GM21367 (cell line): ENCODE results near the gene NKAIN4.

ENCODE experiments used
- ATAC-seq: cut with Tn5 transposase; IDR thresholded peaks from one replicate; pipeline ENCODE4 v1.9.1; 2021; ENCODE audit not compliant: unreplicated experiment

Gene NKAIN4

DNA sequence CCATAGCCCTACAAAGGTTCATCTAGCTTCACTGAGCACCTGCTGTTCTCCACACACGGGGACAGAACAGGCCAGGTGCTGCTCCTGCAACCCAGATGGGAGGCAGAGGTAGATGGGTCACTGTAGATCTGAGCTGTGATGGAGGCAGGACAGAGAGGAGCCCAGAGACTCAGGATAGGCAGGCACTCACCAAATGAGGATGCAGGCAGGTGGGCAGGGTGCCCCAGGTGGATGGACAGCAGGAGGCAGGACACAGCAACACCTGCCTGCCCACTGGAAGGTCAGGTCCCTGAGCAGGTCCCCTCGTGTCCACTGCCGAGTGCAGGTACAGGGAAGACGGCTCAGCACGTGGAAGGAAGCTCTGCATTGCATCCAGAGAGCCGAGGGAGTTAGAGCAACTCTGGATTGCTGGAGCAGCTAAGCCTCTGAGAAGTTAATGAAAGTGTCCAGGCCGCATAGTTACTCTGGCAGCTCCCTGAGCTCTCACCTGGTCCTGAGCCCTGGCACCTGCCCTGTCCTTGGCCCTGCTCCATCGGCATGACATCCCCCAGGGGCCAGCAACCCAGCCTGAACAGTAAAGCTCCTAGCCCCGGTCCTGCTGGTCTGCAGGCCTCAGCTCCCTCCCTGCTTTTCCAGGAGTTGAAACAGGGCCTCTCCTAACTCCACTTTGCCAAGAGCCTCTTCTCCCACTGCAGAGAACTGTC is 33.4 kb downstream of the NKAIN4 start:
- no peak for ATAC-seq

DNA sequence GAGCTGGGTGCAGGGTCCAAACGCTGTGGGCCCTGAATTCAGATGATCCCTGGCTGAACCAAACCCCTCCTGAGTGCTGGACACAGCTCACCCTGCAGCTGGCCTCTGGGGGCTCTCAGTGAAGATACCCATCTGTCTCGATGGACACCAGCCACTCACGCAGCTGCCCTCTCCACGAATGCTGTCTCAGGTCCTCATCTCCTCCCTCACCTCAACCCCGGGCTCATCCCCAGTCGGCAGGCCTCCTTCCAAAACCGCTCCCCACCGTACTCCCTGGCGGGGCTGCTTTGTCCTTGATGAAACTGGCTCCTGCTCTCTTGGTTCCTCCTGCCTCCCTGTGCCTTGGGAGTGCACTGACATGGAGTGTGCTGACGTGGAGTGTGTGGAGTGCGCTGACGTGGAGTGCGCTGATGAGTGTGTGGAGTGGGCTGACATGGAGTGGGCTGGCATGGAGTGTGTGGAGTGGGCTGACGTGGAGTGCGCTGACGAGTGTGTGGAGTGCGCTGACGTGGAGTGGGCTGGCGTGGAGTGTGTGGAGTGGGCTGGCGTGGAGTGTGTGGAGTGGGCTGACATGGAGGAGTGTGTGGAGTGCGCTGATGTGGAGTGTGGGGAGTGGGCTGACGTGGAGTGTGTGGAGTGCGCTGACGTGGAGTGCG is 34.3 kb downstream of the NKAIN4 start:
- ATAC-seq: no peak

DNA sequence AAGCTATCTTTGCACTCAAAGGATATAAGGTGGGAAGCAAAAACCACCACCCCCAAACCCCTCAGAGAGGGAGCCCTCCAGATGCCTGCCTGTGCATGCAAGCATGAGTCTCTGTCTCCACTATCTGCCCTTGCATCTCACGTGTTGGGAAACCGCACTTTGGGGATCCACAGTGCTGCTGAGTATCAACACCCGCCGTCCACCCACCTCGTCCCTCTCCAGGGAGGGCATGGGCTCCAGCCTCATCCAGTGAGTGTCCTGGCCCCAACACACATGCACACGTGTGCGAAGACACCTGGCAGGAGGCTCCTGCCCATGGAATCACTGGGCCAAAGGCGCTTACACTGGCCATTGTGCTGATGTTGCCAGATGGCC is 34.8 kb downstream of the NKAIN4 start:
- ATAC-seq: no peak

DNA sequence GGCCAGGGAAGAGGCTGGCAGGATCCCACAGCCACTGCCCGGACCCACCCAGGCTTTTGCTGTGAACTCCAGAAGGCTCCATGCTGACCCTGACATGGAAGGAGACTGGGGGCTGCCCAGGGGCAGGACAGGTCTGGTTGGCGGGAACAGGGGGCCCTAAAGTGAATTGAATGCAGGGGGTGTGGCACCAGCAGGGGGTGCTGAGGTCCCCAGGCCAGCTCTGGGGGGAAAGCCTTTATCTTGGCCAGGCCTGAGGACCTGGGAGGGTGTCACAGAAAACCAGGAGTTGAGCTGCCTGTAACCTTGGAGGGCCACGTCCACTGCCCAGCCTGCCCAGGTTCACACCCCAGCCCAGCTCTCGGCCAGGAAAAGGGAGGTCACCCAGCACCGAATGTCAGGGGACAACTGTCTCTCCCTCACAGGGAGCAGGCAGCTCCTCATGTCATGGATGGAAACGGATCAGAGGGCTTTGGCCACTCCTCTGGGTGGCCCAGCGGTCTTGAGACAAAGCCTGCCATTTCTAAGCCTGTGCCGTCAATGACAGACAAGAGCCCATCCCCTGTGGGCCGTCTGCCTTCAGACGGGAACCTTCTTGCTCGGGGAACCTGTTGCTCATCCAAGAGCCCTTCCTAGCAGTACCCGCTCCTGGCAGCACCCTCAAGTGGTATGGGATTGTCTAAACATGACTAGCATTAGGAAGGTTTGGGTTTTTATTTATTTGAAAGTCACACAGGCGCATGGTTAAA is 35.4 kb downstream of the NKAIN4 start:
- no peak for ATAC-seq

DNA sequence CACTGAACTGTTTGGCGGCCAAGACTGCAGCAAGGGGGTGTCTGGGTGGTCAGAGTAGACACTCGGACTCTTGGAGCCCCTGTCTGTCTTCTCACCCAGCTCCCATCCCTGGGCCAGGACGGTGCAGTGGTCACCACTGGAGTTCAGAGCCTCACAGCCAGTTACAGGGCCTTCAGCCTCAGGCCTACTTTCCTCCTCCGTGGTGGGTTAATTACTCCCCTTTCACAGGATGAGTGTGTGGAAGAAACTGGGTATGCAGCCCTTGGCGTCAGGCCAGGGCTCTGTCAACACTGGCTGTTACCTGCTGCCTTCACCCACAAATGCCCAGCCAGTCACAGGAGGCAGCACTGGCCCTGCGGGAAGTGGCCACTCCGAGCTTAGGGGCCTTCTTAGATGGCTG is 36.6 kb downstream of the NKAIN4 start:
- no peak for ATAC-seq

DNA sequence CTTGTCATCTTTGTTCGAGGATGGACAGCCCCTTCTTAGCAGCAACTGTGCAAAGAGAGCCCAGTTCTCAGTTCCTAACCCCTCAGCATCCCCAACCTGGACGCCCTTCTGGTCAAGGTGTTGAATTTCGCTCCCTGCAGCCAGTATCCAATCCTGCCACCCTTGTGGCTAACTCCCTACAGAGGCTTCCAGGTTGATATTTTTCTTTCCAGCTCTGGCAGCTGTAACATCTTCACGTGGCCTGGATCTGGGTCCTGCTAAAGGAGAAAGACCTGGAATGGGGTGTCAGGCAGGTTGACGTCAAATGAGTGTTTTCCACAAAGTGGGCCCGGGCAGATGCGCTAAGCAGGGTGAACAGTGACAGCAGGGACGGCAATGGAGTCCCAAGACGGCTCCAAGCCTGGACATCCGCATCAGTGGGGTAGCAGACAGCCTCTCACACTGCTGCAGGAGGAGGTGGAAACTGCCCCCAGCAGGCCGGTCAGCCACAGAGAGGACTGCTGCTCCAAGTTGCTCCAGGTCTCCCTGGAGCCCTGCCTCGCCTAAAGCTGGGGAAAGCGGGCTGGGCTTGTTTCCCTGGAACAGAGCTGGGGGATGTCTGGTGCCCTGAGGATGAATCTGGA is 37.3 kb downstream of the NKAIN4 start:
- ATAC-seq: no peak

DNA sequence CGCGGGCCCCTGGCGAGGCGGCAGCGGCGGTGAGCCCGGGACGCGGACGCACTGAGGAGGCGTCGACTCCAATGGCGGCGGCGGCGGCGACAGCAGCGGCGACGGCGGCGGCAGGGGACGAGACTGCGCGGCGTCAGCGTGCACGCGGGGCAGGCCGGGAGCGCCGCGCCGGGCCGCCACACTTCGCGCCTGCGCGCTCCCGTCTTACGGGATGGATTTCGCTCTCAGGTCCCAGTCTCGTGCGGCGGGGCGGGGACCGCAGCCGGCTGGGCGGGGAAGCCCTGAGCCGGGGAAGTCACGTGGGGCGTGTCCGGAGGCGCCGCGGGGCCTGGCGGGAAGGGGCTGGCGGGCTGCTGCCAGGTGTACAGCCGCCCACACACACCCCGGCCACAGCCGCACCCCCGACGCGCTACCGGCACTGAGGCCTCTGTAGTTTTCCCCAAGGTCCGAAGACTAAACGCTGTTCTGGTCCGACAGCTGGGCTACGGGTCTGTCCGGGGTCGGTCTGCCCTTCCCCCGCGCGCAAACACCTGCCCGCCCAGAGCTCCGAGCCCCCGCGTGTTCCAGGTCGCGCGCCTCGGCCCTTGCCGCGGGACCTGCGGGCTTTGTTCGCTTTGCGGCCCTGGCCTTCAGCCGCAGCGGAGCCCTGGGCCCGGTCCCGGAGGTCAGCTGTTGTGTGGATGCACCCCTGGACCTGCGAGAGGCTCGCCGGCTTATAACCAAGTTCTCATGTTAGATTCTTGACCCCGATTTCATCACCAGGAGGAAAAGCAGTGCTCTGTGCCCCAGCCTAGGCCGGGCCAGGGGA is 38.0 kb downstream of the NKAIN4 start, which contains the start of gene YTHDF1:
YTHDF1 (minus strand) TSS at position 91 of the 808 bp plus-strand sequence. CDS start 239 bp downstream, outside the sequence.
- peak; percentile 75 for ATAC-seq

DNA sequence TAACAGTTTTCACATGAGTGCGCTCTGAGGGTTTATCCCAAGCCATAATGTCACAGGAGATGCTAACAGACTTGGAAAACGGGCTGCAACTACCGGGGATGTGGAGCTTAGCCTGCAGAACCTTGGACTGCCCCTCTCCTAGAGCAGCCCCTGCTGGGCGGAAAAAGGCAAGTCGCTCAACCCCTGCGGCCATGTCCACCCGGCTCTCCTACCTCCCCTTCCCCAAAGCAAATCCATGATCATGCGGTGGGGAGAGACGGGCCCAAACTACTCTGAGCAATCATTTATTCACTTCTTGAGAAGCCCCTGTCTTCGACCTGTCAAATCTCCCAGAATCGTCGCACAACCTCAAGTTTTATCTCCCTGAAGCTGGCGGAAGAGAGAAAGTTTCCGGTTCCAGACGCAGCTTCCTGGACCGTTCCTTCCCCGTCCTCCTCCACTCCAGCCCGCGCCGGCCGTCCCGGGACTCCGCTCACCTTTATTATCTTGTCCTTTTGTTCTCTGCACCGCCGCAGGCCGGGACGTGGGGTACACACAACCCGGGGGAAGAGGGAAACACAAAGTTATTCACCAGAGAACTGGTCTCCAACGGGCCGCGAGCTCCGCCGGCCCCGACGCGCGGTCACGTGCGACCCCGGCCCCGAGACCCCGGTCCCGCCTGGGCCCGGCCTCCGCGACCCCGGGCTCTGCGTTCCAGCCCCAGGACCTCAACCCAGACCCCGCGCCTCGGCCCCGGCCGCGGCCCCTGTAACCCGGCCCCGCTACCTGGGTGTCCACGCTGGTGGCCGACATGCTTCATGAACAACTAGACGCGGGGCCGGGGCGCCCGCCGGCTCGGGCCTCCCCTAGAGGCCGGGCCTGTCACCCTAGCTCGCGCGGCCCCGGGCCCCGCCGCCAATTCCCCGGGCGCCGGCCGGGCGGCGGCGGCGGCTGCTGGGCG is 38.9 kb downstream of the NKAIN4 start:
- peak; percentile 15 for ATAC-seq

DNA sequence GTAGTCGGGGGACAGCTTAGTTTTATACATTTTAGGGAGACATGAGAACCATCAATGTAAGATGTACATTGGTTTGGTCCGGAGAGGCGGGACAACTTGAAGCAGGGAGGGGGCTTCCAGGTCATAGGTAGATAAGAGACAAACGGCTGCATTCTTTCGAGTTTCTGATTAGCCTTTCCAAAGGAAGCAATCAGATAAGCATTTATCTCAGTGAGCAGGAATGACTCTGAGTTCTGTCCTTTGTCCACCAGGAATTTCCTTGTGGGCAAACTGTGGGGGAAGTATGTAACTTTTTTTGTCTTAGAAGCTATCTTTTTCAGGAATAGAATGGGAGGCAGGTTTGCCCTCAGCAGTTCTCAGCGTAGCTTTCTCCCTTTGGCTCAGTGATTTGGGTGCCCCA is 39.7 kb downstream of the NKAIN4 start:
- ATAC-seq: no peak

DNA sequence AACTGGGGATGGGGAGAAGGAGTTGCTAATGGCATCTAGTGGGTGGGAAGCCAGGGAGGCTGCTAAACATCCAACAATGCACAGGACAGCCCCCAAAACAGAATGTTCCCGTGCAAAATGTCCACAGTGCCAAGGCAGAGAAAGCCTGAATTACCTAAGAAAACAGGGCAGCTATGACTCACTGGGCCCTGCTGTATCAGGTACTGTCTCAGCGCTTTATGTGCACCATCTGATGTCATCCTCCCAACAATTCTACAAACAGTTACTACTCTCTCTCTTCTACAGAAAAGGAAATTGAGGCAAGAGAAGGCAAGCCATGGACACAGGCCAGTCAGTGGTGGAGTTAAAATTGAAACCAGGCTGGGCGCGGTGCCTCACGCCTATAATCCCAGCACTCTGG is 41.5 kb downstream of the NKAIN4 start:
- ATAC-seq: no peak

DNA sequence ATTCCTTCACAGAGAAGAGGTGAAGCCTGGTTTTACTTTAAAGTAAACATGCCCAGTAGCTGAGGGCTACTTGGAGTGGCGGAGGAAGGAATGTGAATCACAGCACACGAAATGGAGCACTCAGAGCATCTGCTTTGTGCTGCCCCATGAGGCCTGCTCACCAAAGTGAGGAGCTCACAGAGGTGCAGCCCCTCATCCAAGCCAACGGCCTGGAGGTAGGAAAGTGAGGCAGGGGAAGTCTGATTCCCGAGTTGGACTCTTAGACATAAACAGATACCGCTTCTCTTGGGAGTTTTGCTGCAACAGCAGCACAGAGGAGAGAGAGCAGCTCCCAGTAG is 41.9 kb downstream of the NKAIN4 start:
- no peak for ATAC-seq

DNA sequence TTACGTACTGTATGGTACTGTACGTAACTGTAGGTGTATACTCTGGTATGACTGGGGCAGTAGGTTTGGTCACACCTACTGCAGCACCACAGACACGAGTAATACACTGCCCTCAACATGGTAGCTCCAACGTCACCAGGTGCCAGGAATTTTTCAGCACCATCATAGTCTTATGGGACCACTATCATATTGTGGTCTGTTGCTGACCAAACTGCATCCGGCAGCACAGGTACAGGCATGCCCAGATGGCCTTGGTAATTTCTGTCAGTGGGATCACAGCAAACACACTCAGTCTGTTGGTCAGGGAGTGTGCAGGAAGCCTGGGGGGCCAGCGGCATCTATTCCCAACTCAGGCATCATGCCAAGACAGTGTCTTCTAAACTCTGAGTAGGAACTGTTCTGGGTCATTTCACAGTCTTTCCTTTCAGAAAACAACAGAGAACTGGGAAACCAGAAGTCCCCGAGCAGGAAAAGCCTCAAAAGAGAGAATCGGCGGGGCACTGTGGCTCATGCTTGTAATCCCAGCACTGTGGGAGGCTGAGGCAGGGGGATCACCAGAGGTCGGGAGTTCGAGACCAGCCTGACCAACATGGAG is 44.2 kb downstream of the NKAIN4 start:
- ATAC-seq: no peak

DNA sequence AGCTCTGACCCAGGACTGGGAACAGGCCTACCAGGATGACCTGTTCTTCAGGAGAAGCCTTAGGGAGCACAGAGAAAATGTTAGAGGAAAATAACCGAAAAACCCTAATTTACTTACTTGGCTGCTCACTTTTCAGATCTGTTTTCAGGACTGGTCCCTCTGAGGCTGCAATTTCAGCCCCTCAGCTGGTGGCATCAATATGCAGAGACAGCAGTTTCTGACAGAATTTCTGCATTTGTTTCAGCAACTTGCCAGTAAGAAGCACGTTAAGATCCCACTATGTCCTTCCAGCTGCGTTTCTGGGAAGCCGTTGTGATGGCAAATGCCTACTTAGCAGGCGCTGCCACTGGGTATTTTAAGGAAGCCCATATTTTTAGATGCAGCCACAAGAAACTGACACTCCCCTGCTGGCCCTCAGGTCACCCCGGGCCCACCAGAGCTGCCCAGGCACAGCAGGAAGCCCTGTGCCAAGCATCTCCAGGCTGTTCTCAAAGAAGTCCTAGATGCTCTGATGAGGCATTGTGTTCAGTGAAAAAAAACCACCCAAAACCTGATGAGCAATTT is 45.8 kb downstream of the NKAIN4 start:
- no peak for ATAC-seq

DNA sequence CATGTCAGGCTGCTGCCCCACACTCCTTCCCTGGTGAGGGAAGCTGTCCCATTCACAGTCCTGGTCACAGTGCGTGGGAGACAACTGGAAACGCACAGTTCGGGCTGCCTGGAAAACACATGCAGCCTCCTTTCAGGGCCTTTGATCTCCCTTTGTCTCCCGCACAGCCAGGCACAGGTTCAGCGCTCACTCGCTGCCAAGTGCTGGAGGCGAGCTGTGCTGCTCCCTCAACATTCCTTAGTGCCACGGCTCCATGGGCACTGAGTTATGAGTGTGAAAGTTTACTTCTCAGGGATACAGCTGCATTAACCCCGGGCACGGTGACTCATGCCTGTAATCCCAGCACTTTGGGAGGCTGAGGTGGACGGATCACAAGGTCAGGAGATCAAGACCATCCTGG is 47.4 kb downstream of the NKAIN4 start:
- ATAC-seq: no peak

DNA sequence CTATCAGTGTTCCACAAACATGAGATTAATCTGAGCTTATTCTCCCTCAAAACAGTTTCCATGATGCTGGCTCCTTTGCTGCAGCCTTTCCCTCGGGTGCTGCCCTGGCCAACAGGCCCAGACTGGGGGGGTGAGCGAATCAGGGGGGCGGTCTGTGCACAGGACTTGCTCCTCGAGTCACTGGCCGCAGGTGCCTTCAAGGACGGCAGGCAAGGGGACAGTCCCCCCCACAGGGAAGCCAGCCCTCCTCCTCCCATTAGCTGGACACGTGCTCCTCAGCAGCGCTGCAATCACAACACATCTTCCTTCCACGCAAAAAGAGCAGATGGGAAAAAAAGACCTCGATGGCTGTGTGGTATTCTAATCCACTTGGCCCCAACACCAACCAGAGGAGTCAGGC is 48.4 kb downstream of the NKAIN4 start:
- ATAC-seq: no peak

DNA sequence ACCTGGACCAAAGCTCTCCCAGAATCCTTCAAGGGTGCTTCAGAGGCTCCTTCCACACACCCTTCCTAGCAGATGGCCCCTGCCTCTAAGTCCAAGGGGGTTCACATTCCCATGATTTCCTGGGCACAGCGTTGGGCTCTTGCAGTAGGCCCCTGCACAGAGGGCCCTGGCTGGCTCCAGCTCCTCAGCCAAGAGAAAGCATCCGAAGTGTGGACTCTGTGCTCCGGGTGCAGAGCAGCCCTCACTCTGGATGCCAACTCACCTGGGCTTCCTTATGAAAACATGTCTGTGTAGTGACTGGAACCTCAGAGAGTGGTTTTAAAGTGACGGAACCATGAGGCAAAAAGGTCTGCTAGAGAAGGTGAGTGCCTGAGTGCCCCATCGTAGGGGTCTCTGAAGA is 49.9 kb downstream of the NKAIN4 start:
- ATAC-seq: no peak

DNA sequence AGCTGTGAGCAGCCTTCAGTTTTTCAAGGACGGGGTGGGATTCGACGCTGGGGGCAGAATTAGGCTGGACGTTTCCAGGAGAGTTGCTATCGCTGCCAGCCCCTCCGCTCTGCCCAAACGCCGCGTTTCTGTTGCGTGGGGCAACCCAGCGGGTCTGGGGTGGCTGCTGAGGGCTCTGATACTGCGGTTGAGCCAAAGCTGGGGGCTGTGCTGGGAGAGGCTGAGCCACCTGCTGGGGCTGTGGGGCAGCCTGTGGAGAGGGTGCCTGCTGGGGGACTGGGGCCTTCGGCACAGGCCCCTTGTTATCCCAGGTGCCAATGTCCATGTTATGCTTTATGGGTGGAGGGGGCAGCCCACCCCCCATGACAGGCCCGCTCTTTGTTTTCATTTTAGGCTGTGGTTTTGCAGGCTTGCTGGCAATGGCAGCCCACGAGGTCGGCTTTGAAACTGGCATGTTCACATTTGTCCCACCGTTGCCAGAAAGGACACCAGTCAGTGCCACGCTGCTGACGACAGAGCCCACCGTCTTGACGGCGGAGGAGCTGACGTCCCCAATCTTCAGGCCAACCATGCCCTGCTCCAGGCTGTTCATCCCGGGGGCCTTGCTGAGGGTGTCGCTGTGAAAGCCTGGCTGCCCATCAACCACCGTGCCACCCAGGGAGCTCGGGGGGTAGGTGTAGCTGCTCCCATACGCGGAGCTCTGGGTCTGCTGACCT is 51.3 kb downstream of the NKAIN4 start:
- no peak for ATAC-seq

DNA sequence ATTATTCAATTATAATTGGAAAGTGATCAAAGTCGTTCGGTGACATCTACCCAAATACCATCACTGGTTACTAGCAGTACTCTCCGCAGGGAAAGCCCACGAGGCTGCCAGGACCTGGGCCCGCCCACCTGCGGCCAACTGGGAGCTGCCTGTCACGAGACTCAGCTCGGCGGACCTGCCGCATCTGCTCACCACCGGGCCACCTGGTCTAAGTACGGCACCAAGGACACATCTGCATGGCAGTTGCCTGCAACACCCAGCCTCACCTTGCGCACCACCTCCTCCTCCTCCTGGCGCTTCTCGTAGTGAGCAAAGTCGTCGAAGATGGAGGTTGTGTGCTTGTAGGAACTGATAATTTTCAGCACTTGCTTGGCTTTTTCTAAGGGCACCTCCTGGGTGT is 52.2 kb downstream of the NKAIN4 start:
- no peak for ATAC-seq

DNA sequence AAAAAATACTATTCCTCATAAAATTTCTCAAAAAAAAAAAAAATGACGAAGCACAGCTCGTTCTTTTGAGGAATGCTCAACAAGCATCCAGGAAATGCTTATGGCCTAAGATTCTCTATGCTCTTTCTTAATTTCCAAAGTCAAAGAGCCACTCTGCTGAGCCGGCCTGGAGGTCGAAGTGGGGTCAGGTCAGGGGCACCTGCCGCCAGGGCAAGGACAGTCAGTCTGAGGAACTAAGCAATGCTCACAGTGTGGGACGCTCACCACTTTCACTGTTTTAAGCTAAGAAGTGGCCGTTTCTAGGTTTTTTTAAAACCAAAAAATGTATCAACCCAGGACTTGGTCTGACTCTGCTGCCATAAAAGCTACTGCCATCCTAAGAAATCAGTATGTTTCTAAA is 55.7 kb downstream of the NKAIN4 start:
- ATAC-seq: no peak
